Measurements from ENCODE around the gene ACAT2.

Gene ACAT2

DNA sequence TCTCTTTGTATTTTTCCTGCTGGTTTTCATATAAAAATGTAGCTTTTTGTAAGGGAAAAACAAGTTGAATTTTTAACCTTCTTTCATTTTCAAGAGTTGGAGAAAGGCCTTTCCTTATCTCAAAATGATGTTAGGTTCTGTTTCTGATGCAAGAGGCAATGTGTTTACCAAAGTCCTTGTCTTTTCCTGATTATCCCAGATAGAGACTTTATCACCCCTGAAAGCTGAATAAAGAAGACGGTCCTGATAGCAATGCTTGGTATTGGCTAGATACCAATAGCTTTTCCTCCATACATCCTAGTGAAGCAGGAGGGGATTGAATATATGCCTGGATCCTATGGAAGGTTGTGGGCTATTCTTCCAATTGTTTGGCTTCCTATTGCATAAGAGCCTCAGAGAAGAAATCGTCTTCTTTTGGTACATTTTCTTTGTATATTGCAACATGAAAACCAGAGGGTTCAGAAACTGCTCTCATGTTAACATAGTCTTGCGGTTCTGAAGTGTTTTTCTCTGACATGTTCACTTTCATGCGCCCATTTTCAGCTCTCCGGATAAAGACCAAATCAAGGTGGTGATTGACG is 43.7 kb downstream of the ACAT2 start:
- H4K20me1 ChIP-seq (ENCODE audit: control insufficient read depth, insufficient read depth, low read depth, low read length): no peaks in the 10 kb centered on the region
- TF ChIP-seq EZH2phosphoT487 (IDR thresholded peaks at IDR 0.05; ENCODE audit: borderline replicate concordance, low read length): no peak
- TF ChIP-seq, protein P1, sequence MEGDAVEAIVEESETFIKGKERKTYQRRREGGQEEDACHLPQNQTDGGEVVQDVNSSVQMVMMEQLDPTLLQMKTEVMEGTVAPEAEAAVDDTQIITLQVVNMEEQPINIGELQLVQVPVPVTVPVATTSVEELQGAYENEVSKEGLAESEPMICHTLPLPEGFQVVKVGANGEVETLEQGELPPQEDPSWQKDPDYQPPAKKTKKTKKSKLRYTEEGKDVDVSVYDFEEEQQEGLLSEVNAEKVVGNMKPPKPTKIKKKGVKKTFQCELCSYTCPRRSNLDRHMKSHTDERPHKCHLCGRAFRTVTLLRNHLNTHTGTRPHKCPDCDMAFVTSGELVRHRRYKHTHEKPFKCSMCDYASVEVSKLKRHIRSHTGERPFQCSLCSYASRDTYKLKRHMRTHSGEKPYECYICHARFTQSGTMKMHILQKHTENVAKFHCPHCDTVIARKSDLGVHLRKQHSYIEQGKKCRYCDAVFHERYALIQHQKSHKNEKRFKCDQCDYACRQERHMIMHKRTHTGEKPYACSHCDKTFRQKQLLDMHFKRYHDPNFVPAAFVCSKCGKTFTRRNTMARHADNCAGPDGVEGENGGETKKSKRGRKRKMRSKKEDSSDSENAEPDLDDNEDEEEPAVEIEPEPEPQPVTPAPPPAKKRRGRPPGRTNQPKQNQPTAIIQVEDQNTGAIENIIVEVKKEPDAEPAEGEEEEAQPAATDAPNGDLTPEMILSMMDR (IDR thresholded peaks at IDR 0.05; ENCODE audit: low read depth, low read length, poor library complexity, severe bottlenecking): no peak
- no peaks in the 10 kb centered on the region for H3K4me1 ChIP-seq (ENCODE audit: control insufficient read depth, low read length)
- no peak overlapping the region for H3K4me2 ChIP-seq (ENCODE audit: low read length)
- H3F3A ChIP-seq (ENCODE audit: control insufficient read depth, insufficient read depth): peaks cover 4% of the 10 kb centered on the region; the same call in 1 of the 2 replicates
- H3K4me3 ChIP-seq (ENCODE audit: low read length): no peak overlapping the region
- H3K9me3 ChIP-seq (ENCODE audit: control insufficient read depth, insufficient read depth, low read length): no peaks in the 10 kb centered on the region
- H3K27me3 ChIP-seq (ENCODE audit: control insufficient read depth, low read length): no peaks in the 10 kb centered on the region
- no peaks in the 10 kb centered on the region for H3K36me3 ChIP-seq (ENCODE audit: control insufficient read depth, low read length)
- no peak overlapping the region for H3K27ac ChIP-seq (ENCODE audit: low read depth, low read length)
- H3K9me2 ChIP-seq (replicated peaks; ENCODE audit: control insufficient read depth, low read length): no peaks in the 10 kb centered on the region
- H3K79me2 ChIP-seq (ENCODE audit: control insufficient read depth, low read length): no peaks in the 10 kb centered on the region

DNA sequence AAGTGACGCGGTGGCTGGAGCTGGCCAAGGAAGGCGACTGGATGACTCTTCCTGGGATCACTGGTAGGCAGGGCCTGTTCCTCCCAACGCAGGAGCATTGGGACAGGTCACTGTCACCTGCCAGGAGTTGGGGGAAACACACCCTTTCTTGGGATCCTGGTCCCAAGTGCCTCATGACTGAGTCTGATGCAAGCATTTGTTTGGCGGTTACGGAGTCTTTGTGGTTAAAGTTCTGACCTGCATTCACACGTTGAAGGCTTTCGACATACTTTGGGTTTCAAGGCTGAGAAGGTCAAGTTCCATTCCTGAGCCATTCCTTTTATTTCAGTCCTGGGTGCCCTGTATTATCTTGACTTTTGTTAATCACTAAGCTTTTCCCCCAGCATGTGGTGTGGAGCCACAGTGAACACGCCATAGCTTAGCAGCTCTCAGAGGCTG is 44.2 kb downstream of the ACAT2 start:
- no peak overlapping the region for H3K27ac ChIP-seq (ENCODE audit: low read depth, low read length)
- no peaks in the 10 kb centered on the region for H3K9me2 ChIP-seq (replicated peaks; ENCODE audit: control insufficient read depth, low read length)
- H3F3A ChIP-seq (ENCODE audit: control insufficient read depth, insufficient read depth): peaks cover 3% of the 10 kb centered on the region; the same call in 1 of the 2 replicates
- H3K4me3 ChIP-seq (ENCODE audit: low read length): no peak overlapping the region
- no peaks in the 10 kb centered on the region for H3K79me2 ChIP-seq (ENCODE audit: control insufficient read depth, low read length)
- TF ChIP-seq, protein P1 (IDR thresholded peaks at IDR 0.05; ENCODE audit: low read depth, low read length, poor library complexity, severe bottlenecking): no peak
- TF ChIP-seq EZH2phosphoT487 (IDR thresholded peaks at IDR 0.05; ENCODE audit: borderline replicate concordance, low read length): no peak
- H4K20me1 ChIP-seq (ENCODE audit: control insufficient read depth, insufficient read depth, low read depth, low read length): no peaks in the 10 kb centered on the region
- no peaks in the 10 kb centered on the region for H3K27me3 ChIP-seq (ENCODE audit: control insufficient read depth, low read length)
- no peak overlapping the region for H3K4me2 ChIP-seq (ENCODE audit: low read length)
- no peaks in the 10 kb centered on the region for H3K36me3 ChIP-seq (ENCODE audit: control insufficient read depth, low read length)
- no peaks in the 10 kb centered on the region for H3K4me1 ChIP-seq (ENCODE audit: control insufficient read depth, low read length)
- no peaks in the 10 kb centered on the region for H3K9me3 ChIP-seq (ENCODE audit: control insufficient read depth, insufficient read depth, low read length)

DNA sequence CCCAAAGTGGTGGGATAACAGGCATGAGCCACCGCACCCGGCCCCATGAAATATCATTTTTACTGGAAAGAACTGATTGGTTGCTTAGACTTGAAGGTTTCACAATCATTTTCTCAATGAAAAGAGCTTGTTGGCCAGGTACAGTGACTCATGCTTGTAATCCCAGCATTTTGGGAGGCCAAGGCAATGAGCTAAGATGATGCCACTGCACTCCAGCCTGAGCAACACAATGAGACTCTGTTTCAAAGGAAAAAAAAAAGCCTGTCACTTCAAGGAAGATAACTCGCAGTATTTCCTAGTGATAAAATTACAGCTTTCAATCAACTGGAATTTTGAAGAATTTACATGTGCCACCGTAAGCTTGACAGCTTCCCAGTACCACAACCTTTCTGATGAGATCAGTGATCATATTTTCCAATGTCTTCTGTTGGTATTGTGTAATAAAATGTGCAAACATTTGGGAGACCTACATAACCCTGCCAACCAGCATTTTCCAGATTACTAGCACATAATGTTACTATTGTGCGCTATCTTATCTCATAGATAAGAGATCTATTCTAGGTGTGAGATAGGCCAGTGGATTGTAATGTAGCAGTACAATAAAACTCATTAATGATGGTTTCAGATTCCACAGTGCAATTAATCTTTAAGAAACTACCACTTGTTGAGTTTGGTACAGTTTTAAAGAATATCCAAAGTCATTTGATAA is 45.5 kb downstream of the ACAT2 start:
- no peak overlapping the region for H3K27ac ChIP-seq (ENCODE audit: low read depth, low read length)
- H3F3A ChIP-seq (ENCODE audit: control insufficient read depth, insufficient read depth): no peaks in the 10 kb centered on the region
- H3K79me2 ChIP-seq (ENCODE audit: control insufficient read depth, low read length): no peaks in the 10 kb centered on the region
- no peaks in the 10 kb centered on the region for H3K4me1 ChIP-seq (ENCODE audit: control insufficient read depth, low read length)
- no peaks in the 10 kb centered on the region for H3K9me3 ChIP-seq (ENCODE audit: control insufficient read depth, insufficient read depth, low read length)
- H3K27me3 ChIP-seq (ENCODE audit: control insufficient read depth, low read length): no peaks in the 10 kb centered on the region
- no peak for TF ChIP-seq EZH2phosphoT487 (IDR thresholded peaks at IDR 0.05; ENCODE audit: borderline replicate concordance, low read length)
- TF ChIP-seq, protein P1 (IDR thresholded peaks at IDR 0.05; ENCODE audit: low read depth, low read length, poor library complexity, severe bottlenecking): no peak
- no peaks in the 10 kb centered on the region for H4K20me1 ChIP-seq (ENCODE audit: control insufficient read depth, insufficient read depth, low read depth, low read length)
- no peaks in the 10 kb centered on the region for H3K9me2 ChIP-seq (replicated peaks; ENCODE audit: control insufficient read depth, low read length)
- H3K4me2 ChIP-seq (ENCODE audit: low read length): no peak overlapping the region
- H3K36me3 ChIP-seq (ENCODE audit: control insufficient read depth, low read length): no peaks in the 10 kb centered on the region
- H3K4me3 ChIP-seq (ENCODE audit: low read length): no peak overlapping the region

Data from DOHH2 (cell line).